Cardiac muscle cell (in vitro differentiated cells and primary cell): Measurements from ENCODE around the gene EPB41L4B. TPM values are rescaled to one million over a fixed set of nuclear protein-coding genes. Genes with fewer than 3 reads are reported as not detected.

Experiments used
- DNase-seq, 2 donors: peaks; one replicate each; pipeline versions ENCODE4 v3.0.0 to v3.0.0-alpha.2; 2010 to 2017; ENCODE audit warnings: low read depth in 1 of 2, low spot score in 1 of 2
- H3K27ac ChIP-seq: fragments of 200-600 bp; sonication (generic); 2 replicates; pipeline ENCODE4 v1.5.1; 2016
- H3K27me3 ChIP-seq: fragments of 200-600 bp; sonication (generic); 2 replicates; pipeline ENCODE4 v1.6.0; 2016; ENCODE audit warnings: control low read depth
- H3K36me3 ChIP-seq: fragments of 200-600 bp; sonication (generic); 2 replicates; pipeline ENCODE4 v1.5.1; 2016; ENCODE audit warnings: control low read depth
- H3K4me1 ChIP-seq: fragments of 200-600 bp; sonication (generic); 2 replicates; pipeline ENCODE4 v1.8.1; 2017; ENCODE audit warnings: low read depth, mild to moderate bottlenecking, mixed run types
- H3K4me3 ChIP-seq: fragments of 200-600 bp; sonication (generic); 2 replicates; pipeline ENCODE4 v1.5.1; 2016; ENCODE audit warnings: mild to moderate bottlenecking
- H3K9me3 ChIP-seq: fragments of 200-600 bp; sonication (generic); 2 replicates; pipeline ENCODE4 v1.5.1; 2017; ENCODE audit warnings: low read depth, mild to moderate bottlenecking, control low read depth
- polyA plus RNA-seq: library from polyadenylated mRNA; unstranded; fragments of >200 nt; fragmentation: Nextera tagmentation; extraction: Ambion mirVana; gene quantifications from 2 replicates; pipeline ENCODE4 v1.2.1, GENCODE V29; 2016
- total RNA-seq: library from RNA; depleted of rRNA; stranded (reverse); fragments of >200 nt; gene quantifications from 2 replicates; pipeline ENCODE4 v1.2.3, GENCODE V29; 2016
- TF ChIP-seq, protein P1 (sequence below): IDR thresholded peaks from 2 replicates; pipeline ENCODE4 v1.5.1; 2012; ENCODE audit warnings: low read depth, mild to moderate bottlenecking, low read length

The EPB41L4B gene
- total and polyA plus RNA-seq, 2 experiments from 2014 or later, result 2.0 to 2.1 TPM

DNA sequence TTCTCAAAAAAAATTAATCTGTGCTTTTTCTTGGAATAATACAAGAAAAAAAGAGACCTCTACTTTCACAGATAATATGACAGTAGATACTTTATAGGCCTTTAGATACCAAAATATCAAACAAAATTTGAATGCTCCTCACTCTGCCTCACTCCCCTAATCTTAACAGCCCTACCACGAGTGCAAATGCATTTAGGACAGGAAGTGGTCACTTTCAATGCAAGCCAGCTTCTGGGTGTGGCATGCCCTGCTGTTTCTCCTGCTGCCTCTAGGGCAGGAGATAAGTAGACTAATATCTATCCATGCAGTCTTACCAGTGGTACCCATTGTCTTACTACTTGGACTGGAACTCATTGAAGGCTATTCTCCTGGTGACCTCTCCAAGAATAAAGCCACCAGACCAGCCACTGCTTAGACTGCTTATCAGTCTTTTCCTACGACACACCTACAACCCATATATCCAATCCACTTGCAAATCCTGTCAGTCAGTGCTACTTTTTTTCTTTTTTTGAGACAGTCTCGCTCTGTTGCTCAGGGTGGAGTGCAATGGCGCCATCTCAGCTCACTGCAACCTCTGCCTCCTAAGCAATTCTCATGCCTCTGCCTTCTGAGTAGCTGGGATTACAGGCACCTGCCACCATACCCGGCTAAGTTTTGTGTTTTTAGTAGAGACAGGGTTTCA is 176.8 kb downstream of the EPB41L4B start:
- no peaks in the 10 kb centered on the region for H3K9me3 ChIP-seq
- H3K4me3 ChIP-seq, result no peak overlapping the region
- peak in 1 of 2 donors; percentile 30 for DNase-seq
- H3K27ac ChIP-seq, result no peak overlapping the region
- H3K4me1 ChIP-seq, result no peaks in the 10 kb centered on the region
- no peaks in the 10 kb centered on the region for H3K27me3 ChIP-seq
- H3K36me3 ChIP-seq, result no peaks in the 10 kb centered on the region
- TF ChIP-seq, protein P1, sequence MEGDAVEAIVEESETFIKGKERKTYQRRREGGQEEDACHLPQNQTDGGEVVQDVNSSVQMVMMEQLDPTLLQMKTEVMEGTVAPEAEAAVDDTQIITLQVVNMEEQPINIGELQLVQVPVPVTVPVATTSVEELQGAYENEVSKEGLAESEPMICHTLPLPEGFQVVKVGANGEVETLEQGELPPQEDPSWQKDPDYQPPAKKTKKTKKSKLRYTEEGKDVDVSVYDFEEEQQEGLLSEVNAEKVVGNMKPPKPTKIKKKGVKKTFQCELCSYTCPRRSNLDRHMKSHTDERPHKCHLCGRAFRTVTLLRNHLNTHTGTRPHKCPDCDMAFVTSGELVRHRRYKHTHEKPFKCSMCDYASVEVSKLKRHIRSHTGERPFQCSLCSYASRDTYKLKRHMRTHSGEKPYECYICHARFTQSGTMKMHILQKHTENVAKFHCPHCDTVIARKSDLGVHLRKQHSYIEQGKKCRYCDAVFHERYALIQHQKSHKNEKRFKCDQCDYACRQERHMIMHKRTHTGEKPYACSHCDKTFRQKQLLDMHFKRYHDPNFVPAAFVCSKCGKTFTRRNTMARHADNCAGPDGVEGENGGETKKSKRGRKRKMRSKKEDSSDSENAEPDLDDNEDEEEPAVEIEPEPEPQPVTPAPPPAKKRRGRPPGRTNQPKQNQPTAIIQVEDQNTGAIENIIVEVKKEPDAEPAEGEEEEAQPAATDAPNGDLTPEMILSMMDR, result peak; percentile 46

DNA sequence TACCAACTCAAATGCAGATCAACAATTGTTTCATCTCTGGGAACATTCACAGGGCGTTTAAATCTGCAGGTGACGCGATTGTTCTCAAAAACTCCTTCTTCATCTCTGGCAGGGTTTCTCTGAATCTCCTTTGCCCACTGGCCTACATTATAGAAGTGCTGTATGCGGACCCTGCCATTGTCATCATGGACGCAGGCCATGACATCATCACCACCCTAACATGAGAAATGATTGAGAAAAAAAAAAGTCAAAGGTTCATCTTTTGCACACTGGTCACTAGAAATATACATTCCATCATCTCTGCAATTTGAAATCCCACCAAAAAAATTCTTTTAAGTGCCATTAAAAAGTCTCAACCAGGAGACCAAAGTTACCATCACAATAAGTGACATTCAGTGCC is 179.5 kb downstream of the EPB41L4B start:
- no peaks in the 10 kb centered on the region for H3K9me3 ChIP-seq
- no peak overlapping the region for H3K27ac ChIP-seq
- DNase-seq, result no peak
- no peak overlapping the region for H3K4me3 ChIP-seq
- no peaks in the 10 kb centered on the region for H3K27me3 ChIP-seq
- TF ChIP-seq, protein P1, result no peak
- no peaks in the 10 kb centered on the region for H3K36me3 ChIP-seq
- H3K4me1 ChIP-seq, result no peaks in the 10 kb centered on the region

DNA sequence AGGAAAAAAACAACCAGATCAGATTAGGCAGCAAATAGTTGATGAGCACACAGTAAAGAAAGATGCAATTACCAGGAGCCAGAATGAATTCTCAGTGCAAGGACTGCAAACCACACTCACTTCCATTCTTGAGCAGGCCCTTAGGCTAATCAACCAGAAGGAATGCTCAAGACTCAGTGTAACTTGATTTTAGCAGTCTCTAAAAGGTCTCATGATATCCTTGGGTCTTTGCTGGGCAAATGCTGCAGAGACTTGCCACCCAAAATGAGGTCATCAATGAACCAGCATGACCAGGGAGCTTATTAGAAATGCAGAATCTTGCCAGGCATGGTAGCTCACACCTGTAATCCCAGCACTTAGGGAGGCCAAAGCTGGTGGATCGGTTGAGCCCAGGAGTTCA is 181.0 kb downstream of the EPB41L4B start:
- H3K36me3 ChIP-seq, result no peaks in the 10 kb centered on the region
- H3K27me3 ChIP-seq, result no peaks in the 10 kb centered on the region
- DNase-seq, result no peak
- H3K9me3 ChIP-seq, result no peaks in the 10 kb centered on the region
- TF ChIP-seq, protein P1, result no peak
- H3K27ac ChIP-seq, result no peak overlapping the region
- no peaks in the 10 kb centered on the region for H3K4me1 ChIP-seq
- H3K4me3 ChIP-seq, result no peak overlapping the region

DNA sequence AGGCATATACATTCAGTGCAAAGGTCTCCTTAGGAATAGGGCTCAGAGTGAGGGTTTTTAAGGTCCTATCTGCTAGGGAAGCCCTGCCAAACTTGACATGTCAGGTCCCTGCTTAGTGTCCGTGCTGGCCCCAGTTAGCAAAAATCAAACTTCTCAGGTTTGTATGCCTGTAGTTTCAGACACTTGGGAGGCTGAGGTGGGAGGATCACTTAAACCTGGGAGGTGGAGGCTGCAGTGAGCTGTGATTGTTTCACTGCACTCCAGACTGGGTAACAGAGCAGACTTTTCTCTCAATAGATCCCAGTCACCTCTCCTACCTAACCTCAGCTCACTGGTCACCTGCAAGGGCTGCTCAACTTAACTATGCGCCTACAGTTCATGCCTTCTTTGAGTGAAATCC is 182.4 kb downstream of the EPB41L4B start:
- no peak overlapping the region for H3K27ac ChIP-seq
- TF ChIP-seq, protein P1, result no peak
- H3K9me3 ChIP-seq, result no peaks in the 10 kb centered on the region
- H3K36me3 ChIP-seq, result no peaks in the 10 kb centered on the region
- H3K4me1 ChIP-seq, result no peaks in the 10 kb centered on the region
- DNase-seq, result no peak
- H3K27me3 ChIP-seq, result no peaks in the 10 kb centered on the region
- no peak overlapping the region for H3K4me3 ChIP-seq

DNA sequence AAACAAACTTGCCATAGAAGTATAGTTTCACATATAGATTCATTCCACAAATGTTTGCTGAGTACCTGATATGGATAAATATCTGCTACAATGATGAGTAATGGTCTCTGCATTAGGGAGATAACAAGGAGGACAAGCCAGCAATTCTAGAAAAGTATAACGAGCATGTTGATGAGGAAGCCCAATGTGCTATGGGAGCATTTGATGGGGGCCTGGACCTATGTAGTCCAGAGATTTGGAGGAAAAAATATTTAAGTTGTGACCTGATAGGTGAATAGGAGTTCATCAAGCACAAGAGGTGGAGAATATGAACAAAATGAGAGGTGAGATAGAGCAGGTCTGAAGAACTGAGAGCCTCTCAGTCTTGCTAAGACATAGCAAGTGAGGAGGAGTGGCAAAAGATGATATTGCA is 186.7 kb downstream of the EPB41L4B start:
- H3K4me1 ChIP-seq, result peaks cover 7% of the 10 kb centered on the region
- H3K9me3 ChIP-seq, result no peaks in the 10 kb centered on the region
- no peak overlapping the region for H3K4me3 ChIP-seq
- TF ChIP-seq, protein P1, result no peak
- DNase-seq, result no peak
- H3K27me3 ChIP-seq, result no peaks in the 10 kb centered on the region
- H3K36me3 ChIP-seq, result no peaks in the 10 kb centered on the region
- H3K27ac ChIP-seq, result no peak overlapping the region
